Stimulated activated CD8-positive, alpha-beta memory T cell treated with anti-CD3 and anti-CD28 coated beads, Interleukin-4, amount 100 ng/mL, for 1 hour (primary cell): ENCODE measurements around the gene LAMTOR2.
"Not testable (repeated sequence)": the region's sequence is repeated elsewhere in the genome, so short reads cannot be mapped to it uniquely, and the experiment has no call there.

Experiments
- DNase-seq, 2 donors: peaks; one replicate each; pipeline ENCODE4 v3.0.0-alpha.2; 2020; ENCODE audit warnings: low read depth in 2 of 2, low spot score in 1 of 2

Gene LAMTOR2

DNA sequence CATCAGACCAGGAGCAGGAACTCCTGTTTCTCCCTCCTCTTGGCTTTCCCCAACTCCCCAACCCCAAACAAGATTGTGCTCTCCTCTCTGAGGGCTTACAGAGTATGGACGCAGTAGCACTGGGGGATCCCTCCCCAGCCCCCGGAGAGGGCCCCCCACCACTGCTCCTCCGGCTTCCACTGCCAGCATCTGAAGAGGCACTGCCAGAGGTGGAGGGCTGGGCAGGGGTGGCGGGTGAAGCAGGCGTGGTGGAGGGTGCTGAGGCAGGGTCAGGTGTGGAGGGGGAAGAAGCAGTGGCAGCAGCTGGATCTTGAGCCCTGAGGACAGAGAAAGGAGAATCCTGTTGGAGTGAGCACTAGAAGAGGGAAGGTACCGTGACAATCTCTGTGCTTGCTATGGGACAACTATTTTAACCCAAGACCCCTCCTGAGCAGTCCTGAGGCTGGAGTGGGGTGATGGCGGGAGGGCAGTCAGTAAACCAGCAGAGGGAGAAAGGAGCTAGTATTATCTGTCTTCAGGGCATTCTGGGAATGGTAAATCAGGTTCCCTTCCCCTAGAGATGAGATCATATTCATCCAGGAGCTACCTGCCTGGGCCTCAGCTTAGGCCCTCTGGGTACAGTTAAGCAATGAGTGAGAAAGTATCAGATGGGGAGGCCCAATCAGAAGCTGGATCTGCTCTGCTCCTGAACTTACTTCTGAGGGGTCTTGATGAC lies 3.4 kb upstream of the LAMTOR2 start:
- DNase-seq = no peak

GRCh38 chr1:156052862-156053767 lies 1.5 kb upstream of the LAMTOR2 start:
- DNase-seq = peak in 1 of 2 donors; percentile 43

- peak; percentile 53 to 77 for DNase-seq
Observed at GRCh38 chr1:156053768-156054499, 648 bp upstream of the LAMTOR2 start, which contains the start of gene UBQLN4. TSS of gene UBQLN4 (minus strand) at chr1:156053798. CDS start at chr1:156053701, 97 bp downstream.

GRCh38 chr1:156055281-156056048 lies 883 bp downstream of the LAMTOR2 start:
- DNase-seq = no peak

GRCh38 chr1:156056326-156056849 lies 1.8 kb downstream of the LAMTOR2 start:
- DNase-seq = no peak

GRCh38 chr1:156060937-156061636 lies 6.5 kb downstream of the LAMTOR2 start, which contains the start of gene RAB25:
TSS of gene RAB25 (plus strand) at chr1:156061160. CDS start at chr1:156061401, 241 bp downstream.
- no peak for DNase-seq

- no peak for DNase-seq
Observed at GRCh38 chr1:156062189-156062588, 7.6 kb downstream of the LAMTOR2 start.

- DNase-seq = no peak
Observed at GRCh38 chr1:156063997-156064285, 9.4 kb downstream of the LAMTOR2 start.

GRCh38 chr1:156064615-156065014 lies 10.0 kb downstream of the LAMTOR2 start:
- DNase-seq = no peak

- DNase-seq = no peak
Observed at GRCh38 chr1:156065212-156065611, 10.6 kb downstream of the LAMTOR2 start.

- no peak for DNase-seq
Observed at GRCh38 chr1:156065871-156066270, 11.3 kb downstream of the LAMTOR2 start.

- no peak for DNase-seq
Observed at GRCh38 chr1:156067262-156067661, 12.7 kb downstream of the LAMTOR2 start.

GRCh38 chr1:156069490-156070455 lies 15.2 kb downstream of the LAMTOR2 start:
- no peak for DNase-seq

GRCh38 chr1:156070548-156070947 lies 16.0 kb downstream of the LAMTOR2 start:
- no peak for DNase-seq

DNA sequence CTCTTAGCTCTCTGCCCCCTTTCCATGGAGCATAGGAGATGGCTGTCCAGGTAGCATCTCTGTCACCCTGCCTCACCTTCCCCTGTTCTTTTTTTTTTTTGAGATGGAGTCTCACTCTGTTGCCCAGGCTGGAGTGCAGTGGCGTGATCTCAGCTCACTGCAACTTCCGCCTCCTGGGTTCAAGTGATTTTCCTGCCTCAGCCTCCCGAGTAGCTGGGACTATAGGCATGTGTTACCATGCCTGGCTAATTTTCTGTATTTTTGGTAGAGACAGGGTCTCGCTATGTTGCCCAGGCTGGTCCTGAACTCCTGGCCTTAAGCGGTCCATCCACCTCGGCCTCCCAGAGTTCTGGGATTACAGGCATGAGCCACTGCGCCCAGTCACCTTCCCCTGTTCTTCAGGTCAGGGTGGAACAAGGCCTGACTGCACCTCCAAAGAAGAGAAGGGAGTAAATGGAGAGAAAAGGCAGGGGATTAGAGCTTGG lies 16.8 kb downstream of the LAMTOR2 start:
- not testable (repeated sequence) for DNase-seq

DNA sequence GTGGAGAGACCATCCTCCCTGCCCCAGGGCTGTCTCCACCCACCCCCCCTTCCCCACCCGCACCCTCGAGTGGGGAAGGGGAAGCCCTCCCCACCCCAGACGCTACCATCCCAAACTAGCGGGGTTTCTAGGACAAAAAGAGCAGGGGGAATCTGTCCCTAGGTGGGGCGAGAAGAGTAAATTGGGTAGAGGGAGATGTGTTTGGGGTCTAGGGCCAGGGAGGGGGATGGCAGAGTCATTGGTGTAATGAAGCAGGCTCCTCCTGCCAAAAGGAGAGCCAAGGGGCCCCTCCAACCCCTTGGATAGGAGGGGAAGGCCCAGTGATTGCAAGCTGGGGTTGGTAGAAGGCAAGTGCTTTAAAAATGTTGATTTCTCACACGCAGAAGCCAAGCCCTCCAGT lies 17.7 kb downstream of the LAMTOR2 start:
- no peak for DNase-seq

- DNase-seq = no peak
Observed at GRCh38 chr1:156073110-156073687, 18.6 kb downstream of the LAMTOR2 start.

- no peak for DNase-seq
Observed at GRCh38 chr1:156073740-156074139, 19.2 kb downstream of the LAMTOR2 start.
